DMS53 (cell line): ENCODE data around the gene ARHGEF4.
"Not testable (repeated sequence)": the region's sequence is repeated elsewhere in the genome, so short reads cannot be mapped to it uniquely, and the experiment has no call there.

ENCODE experiments used
- DNase-seq: peaks from one replicate; lab custom pipeline; 2025; lab: John Stamatoyannopoulos, UW

ARHGEF4 gene

DNA sequence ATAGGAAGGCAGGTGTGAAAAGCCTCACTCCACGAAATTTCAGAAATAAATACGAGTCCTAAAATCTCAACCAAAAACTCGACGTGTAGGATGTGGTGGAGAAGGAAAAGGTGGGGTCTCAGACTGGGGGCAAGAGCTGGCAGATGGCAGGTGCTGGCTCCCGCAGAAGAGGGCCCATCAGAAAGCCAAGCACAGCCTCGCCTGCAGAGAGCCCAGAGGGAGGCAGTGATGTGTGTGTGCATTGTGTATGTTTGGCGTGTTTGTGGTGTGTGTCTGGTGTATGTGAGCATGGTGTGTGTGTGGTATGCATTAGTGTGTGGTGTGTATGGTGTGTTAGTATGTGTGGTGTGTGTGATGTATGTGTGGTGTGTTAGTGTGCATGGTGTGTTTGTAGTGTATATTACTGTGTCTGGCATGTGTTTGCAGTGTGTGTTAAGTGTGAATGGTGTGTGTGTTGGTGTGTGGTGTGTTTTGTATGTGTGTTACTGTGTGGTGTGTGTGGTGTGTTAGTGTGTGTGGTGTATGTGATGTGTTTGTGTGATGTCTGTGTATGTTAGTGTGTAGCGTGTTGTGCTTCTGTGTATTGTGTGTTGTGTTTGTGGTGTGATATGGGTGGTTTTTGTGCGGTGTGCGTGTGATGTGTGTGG is 140.0 kb downstream of the ARHGEF4 start:
- no peak for DNase-seq

DNA sequence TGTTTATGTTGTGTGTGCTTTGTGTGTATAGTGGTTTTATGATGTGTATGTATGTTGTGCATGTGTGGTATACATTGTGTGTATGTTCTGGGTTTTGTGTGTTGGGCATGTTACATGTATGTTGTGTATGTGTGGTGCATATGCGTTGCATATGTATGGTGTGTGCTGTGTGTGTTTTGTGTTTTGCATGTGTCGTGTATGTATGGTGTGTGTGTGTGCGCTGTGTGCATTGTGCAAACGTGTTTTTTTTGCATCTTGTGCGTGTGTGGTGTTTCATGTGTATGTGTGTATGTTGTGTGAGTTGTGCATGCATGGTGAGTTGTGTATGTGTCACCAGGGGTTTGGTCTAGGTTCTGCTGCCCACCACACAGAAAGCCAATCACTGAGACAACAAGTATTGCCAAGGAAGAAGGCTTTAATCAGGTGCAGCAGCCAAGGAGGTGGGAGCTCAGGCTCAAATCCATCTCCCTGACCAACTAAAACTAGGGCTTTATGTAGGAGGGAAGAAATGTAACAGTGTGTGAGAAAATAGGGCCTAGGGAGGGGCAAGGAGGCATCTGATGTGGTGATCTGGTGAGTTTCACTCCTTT is 140.8 kb downstream of the ARHGEF4 start:
- DNase-seq, result no peak

DNA sequence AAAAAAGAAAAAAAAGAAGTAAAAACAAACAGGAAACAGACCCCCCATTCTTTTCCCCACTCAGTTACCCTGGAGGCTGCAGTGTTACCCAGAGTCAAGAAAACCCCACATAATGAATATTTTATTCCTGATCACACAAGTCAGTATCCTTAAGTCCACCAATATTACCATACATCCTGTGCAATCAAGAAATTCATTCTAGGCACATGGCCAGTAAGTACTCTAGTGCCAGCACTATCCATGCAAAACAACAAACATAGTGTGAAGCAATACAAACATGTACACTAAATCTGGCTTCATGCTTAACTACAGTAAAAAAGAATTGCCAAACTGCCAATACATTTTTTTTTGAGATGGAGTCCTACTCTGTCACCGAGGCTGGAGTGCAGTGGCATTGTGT is 145.0 kb downstream of the ARHGEF4 start:
- no peak for DNase-seq

DNA sequence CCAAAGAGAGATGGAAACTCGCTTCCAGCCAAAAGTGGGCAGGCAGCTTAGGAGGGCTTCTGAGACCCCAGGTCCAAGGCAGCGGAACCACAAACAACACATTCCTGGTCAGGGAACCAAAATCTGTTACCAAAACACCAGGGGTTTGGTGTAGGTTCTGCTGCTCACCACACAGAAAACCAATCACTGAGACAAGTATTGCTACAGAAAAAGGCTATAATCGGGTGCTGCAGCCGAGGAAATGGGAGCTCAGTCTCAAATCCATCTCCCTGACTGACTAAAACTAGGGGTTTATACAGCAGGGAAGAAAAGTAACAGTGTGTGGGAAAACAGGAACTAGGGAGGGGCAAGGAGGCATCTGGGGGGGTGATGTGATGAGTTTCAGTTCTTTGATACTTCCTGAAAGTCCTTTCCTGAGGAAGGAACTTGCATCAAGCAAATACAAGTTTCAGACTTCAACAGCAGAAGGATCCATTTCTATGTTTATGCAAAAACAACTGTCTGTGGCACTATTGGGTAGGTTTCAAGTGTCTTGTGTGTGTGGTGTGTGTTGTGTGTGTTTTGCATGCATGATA is 148.6 kb downstream of the ARHGEF4 start:
- no peak for DNase-seq

DNA sequence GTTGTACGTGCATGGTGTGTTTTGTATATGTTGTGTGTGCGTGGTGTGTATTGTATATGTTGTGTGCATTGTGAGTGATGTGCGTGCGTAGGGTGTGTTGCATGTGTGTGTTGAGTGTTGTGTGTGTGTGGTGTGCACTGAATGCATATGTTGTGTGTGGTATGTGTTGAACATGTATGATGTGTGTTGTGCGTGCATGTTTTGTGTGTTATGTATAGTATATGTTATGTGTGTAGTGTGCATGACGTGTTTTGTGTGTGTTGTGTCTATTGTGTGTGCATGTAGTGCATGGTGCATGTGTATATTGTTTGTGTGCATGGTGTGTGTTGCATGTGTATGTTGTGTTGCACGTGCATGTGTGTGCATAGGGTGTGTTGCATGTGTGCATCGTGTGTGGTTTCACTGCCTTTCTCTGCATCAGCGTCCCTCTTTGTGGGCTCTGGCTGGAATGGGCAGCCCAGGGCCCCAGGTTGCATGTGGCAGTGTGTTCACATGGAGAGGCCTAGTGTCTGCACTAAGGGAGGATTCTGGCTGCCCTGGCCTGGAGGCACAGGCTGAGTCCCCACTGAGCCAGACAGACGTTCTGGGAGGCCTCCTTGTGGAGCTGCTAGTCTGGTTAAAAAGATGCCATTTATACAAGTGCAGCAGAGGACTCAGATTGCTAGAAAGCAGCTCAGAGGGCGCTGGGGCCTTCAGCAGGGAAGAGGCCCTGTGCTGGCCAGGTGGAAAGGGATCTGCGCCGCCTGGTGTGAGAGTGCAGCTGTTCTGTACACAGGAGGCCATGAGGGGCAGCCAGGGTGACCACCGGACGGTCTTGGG is 149.3 kb downstream of the ARHGEF4 start:
- DNase-seq, result no peak

DNA sequence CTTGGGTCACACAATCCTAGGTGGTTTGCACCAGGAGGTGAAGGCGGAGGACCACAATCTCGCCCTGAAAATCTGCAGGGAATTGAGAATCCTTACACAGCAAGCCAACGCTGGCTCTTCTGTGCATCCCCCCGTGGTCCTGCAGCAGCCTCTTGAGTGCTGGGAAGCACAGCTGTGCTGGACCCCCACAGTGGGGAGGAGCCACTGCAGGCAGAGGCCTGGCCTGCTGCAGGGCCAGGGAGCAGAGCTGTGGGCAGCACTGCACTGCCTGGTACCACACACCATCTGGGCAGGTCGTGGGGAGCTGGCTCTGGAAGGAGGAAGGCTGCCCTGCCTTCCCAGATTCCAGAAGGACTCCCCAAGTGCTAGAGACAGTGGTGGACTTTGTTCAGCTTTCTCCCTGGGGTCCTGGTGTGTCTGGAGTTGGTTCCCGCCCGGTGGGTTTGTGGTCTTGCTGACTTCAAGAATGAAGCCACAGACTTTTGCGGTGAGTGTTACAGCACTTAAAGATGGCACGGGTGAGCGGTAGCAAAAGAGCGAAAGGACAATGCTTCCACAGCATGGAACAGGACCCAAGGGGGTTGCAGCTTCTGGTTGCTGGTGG is 150.3 kb downstream of the ARHGEF4 start:
- DNase-seq, result no peak

DNA sequence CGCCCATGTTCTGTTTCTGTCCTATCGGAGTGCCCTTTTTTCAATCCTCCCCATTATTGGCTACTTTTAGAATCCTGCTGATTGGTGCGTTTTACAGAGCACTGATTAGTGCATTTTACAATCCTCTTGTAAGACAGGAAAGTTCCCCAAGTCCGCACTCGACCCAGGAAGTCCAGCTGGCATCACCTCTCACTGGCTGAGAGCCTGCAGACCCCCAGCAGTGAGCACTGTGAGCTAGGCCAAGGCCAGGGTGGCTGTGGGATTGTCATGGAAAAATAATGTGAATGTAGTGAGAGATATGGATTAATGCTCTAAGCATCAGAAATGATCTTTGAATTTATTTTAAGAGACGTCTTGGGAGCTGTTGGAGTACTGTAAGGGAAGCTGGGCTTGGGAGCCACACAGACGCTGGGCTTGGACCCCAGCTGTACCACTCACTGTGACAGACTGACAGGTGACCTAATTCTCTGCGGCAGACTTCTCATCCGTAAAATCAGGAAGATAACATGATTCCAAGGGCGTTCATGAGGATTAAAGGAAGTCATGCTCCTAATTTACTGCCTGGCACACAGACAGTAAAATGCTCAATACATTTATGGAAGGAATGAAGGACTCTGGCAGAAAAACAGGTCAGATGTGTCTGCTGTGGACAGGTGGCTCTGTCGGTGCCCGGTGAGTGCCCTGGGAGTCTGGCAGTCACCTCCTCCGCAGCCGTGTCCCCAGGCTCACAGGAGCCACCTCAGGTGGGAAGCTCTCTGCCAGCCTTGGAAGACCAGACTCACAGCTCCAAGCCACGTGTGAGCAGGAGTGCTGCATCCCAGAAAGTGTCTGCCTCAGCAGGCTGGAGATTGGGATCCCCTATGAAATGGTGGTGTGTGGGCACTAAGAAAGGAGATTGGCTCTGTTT is 151.1 kb downstream of the ARHGEF4 start:
- no peak for DNase-seq

DNA sequence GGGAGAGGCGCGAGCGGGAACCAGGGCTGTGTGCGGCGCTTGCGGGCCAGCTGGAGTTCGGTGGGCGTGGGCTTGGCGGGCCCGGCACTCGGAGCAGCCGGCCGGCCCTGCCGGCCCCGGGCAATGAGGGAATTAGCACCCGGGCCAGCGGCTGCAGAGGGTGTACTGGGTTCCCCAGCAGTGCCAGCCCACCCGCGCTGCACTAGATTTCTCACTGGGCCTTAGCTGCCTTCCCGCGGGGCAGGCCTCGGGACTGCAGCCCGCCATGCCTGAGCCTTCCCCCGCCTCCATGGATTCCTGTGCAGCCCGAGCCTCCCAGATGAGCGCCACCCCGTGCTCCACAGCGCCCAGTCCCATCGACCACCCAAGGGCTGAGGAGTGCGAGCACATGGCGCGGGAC is 154.7 kb downstream of the ARHGEF4 start:
- not testable (repeated sequence) for DNase-seq

DNA sequence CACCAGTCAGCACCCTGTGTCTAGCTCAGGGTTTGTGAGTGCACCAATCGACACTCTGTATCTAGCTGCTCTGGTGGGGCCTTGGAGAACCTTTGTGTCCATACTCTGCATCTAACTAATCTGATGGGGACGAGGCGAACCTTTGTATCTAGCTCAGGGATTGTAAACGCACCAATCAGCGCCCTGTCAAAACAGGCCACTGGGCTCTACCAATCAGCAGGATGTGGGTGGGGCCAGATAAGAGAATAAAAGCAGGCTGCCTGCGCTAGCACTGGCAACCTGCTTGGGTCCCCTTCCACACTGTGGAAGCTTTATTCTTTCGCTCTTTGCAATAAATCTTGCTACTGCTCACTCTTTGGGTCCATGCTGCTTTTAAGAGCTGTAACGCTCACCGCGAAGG is 155.3 kb downstream of the ARHGEF4 start:
- DNase-seq, result not testable (repeated sequence)

DNA sequence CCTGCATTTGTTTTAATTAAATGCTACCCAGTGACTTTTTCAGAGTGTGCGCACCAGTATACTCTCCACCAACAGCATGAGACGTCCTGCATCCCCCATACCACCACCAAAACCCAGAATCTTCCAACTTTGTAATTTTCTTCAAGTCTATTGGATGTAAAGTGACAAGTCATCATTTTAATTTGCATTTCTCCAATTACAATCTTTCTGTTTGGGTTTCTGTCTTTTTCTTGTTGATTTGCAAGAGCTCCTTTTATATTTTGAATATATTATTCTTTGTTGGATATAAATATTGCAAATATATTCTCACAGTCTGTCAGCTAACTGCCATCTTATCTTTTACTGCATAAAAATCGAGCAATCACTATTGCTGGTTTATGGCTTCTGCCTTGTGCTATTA is 160.0 kb downstream of the ARHGEF4 start:
- no peak for DNase-seq

DNA sequence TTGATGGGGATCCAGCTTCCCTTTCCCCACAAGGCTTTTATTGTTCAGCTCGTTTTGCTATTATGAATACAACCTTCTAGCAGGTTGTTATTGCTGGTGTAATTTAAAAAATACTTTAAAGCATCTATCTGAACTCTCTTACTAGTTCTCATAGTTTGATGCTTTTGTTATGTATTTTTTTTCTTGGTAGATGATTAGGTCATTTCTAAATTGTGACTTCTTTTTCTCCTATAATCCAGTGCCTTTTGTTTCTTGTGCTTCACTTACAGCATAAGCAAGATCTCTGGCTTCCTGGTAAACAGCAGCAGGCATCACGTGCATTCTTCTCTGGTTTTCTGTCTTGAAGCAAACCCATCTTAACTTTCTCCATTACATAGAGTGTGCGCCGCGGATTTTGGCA is 160.5 kb downstream of the ARHGEF4 start:
- no peak for DNase-seq

DNA sequence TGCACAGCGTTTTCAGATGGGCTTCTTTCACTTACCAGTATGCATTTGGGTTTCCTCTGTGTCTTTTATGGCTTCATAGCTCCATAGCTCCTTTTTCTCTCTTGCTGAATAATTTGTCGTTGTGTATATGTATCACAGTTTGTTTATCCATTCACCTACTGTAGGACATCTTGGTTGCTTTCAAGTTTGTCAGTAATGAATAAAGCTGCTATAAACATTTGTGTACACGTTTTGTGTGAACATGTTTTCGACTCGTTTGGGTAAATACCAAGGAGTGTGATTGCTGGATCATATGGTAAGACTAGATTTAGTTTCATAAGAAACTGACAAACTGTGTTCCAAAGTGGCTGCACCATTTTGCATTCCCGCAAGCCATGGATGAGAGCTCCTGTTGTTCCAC is 161.8 kb downstream of the ARHGEF4 start:
- DNase-seq, result no peak

DNA sequence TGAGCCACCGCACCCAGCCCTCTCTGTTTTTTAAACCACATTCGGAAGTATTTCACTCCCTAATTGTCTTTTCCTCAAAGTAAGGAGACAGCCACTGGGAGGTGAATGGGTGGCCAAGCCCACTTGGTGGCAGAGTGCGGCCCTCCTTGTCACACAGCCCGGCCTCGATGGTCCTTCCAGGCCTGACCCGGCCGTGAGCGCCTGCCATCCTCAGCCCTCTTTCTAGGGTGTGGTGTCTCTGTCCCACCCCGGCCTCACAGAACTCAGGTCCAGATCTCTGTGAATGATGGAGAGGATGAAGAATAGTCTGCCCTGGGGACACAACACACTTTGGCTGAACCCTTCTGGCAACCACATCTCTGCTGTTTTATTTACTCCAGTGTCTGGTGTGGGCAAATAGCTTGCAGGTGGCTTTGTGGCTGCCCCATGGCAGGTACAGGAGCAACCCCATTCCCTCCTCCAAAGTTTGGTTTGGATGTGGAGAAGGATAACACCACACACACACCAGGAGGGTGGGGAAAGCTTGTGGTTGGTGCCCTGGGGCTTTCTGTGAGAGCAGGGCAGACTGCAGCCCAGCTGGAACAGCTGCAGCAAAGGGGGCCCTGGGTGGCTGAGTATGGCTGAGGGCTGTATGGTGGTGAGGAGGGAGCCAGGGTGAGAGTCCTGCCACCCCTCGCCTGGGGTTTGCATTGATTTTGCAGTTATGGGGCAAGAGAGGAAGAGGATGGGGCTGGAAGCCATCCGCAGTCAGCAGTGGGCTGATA is 167.9 kb downstream of the ARHGEF4 start:
- no peak for DNase-seq

DNA sequence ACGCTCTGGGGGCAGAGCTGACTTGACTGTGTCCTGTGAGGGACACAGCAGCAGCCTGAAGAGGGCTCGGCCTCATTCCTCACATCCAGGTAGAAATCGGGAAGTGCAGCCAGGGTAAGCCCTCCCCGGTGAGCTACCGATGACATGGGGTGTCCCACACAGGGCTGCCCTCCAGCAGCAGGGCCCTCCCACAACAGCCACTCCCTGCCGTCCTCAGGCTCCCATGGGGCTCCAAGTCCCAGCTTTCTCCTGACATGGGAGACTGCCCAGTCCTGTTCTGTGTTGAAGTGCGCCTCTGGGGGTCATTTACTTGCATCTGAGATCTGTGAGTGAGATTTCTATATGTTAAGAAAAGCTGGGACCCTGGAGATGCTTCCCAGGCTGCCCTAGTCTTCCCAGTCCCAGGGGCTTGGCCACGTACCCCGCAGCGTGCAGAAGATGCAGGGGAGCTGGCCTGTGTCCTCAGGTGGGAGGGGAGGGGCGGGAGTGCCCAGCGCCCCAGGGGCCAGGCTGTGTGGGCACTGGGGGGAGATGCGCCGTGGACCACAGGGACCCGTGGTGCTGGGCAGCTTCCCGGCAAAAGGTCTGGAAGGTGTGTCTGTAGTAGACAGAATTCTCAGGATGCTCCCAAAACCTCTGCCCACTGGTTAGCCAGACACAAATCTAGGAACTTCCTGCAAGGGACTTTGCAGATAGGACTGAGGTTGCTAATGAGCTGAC is 168.7 kb downstream of the ARHGEF4 start:
- DNase-seq, result no peak

DNA sequence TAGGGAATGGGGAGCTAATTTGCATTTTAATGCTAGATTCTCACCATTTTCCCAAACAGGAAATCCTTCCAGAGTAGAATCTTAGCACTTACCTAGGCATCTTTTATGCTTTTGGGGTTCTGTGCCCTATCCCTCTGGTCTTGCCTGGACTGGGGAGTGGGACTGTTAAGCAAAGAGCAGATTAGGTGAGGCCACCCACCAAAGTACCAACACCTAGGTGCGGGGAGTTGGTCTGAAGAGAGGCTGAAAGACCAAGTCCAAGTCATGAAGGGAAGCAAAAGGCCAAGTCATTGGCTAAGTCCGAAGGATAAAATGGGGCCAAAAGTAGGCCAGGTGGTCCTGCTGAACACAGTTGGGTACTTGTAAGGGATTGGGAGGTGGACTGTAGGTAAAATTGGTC is 169.8 kb downstream of the ARHGEF4 start:
- DNase-seq, result no peak

DNA sequence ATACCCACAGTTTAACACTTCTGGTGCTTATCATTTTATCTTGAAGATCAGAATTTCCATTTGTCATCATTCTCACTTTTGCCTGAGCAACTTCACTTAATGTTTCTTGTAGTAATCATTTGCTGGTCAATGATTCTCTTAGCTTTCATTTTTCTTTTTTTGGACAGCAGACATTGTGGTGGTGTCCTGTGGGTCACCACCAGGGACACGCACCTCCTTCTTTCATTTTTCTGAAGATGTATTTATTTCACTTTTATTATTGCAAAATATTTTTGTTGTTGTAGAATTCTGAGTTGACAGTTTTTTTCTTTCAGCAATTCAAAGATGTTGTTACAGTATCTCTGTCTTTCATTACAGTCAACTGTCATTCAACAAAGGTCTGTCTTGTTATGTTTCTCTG is 172.3 kb downstream of the ARHGEF4 start:
- DNase-seq, result no peak

DNA sequence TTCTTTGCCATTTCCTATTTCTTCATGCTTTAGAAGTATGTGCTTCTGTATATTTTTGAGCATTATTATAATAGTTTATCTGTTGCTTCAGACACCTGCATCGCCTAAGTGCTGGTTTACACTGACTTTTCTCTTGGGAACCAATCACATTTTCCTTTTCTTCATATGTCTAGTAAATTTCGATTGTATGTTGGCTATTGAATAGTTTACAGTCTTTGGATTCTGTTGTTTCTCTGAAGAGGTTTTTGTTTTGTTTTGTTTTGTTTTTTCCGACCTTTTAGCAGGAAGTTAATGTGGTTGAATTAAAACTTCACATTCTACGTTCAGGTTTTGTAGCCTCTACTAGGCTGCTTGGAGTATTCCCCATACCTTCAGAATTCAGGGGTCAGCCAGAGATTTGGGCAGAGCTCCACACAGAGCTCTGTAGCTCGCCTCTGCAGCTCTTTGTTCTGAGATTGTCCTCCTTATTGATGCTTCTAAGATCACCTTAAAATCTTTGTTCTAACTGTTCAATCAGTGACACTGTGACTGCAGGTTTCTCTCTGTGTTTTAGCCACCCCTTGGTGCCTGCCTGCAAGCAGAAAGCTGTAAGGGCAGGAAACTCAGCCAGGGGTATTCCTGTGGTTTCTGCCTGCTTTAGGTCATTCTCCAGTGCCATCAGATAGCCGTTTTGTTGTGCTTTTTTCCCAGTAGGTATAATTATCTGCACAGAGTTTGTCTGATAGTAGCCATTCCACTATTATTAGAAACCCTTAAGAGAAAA is 173.2 kb downstream of the ARHGEF4 start:
- no peak for DNase-seq

DNA sequence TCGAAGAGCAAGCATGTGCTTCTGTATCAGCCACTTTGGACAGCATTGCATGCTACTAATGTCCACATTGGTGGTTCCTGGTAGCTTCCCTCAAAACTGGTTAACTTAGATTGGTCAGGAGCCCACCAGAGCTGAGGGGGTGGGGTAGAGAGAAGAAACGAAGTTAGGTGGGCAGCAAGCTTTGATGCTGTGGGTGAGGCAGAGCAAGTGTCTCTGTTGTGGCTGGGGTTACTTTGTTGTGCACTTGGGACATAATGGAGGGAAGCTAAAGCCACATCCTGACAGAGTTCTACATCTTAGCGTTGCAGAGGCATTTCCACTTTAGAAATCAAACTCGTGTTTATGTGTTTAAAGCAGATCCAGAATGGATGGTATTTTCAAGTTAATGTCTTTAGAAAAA is 173.9 kb downstream of the ARHGEF4 start:
- no peak for DNase-seq

DNA sequence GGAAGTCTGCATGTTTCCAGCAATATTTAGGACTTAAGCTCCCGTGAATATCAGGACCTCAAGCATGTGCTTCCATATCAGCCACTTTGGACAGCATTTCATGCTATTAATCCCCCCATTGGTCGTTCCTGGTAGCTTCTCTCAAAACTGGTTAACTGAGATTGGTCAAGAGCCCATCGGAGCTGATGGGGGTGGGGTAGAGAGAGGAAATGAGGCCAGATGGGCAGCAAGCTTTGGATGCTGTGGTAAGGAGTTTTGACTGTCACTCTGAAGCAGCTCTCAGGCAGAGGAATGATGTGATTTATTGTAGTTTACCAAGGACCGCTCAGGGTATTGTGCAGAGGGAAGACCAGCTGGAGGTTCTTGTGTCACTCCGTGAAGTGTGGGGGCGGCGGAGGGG is 174.8 kb downstream of the ARHGEF4 start:
- DNase-seq, result no peak
